ENCODE results near the gene RTCA.
"Not testable (repeated sequence)": the region's sequence is repeated elsewhere in the genome, so short reads cannot be mapped to it uniquely, and the experiment has no call there.

The RTCA gene

GRCh38 chr1:100306735-100307313 lies 40.8 kb downstream of the RTCA start:
- DNase-seq (ENCODE audit: low read depth, low spot score) = no peak

GRCh38 chr1:100308777-100309176 lies 42.8 kb downstream of the RTCA start:
- DNase-seq (ENCODE audit: low read depth, low spot score) = no peak

- no peak for DNase-seq (ENCODE audit: low read depth, low spot score)
Measured at GRCh38 chr1:100309863-100310262, 43.8 kb downstream of the RTCA start.

- no peak for DNase-seq (ENCODE audit: low read depth, low spot score)
Measured at GRCh38 chr1:100313382-100313781, 47.4 kb downstream of the RTCA start.

GRCh38 chr1:100316622-100317021 lies 50.6 kb downstream of the RTCA start:
- no peak for DNase-seq (ENCODE audit: low read depth, low spot score)

GRCh38 chr1:100320311-100321099 lies 54.5 kb downstream of the RTCA start:
- no peak for DNase-seq (ENCODE audit: low read depth, low spot score)

- no peak for DNase-seq (ENCODE audit: low read depth, low spot score)
Measured at GRCh38 chr1:100321100-100321493, 55.1 kb downstream of the RTCA start.

GRCh38 chr1:100321506-100321905 lies 55.5 kb downstream of the RTCA start:
- DNase-seq (ENCODE audit: low read depth, low spot score) = no peak

- no peak for DNase-seq (ENCODE audit: low read depth, low spot score)
Measured at GRCh38 chr1:100322436-100323211, 56.6 kb downstream of the RTCA start.

GRCh38 chr1:100323419-100324106 lies 57.5 kb downstream of the RTCA start:
- no peak for DNase-seq (ENCODE audit: low read depth, low spot score)

- DNase-seq (ENCODE audit: low read depth, low spot score) = no peak
Measured at GRCh38 chr1:100325415-100326324, 59.7 kb downstream of the RTCA start.

- not testable (repeated sequence) for DNase-seq (ENCODE audit: low read depth, low spot score)
Measured at GRCh38 chr1:100326325-100326670, 60.3 kb downstream of the RTCA start.

GRCh38 chr1:100328133-100328532 lies 62.1 kb downstream of the RTCA start:
- no peak for DNase-seq (ENCODE audit: low read depth, low spot score)

GRCh38 chr1:100331146-100331545 lies 65.1 kb downstream of the RTCA start:
- not testable (repeated sequence) for DNase-seq (ENCODE audit: low read depth, low spot score)

- DNase-seq (ENCODE audit: low read depth, low spot score) = no peak
Measured at GRCh38 chr1:100332331-100332730, 66.3 kb downstream of the RTCA start.

- DNase-seq (ENCODE audit: low read depth, low spot score) = no peak
Measured at GRCh38 chr1:100335436-100335835, 69.4 kb downstream of the RTCA start.

GRCh38 chr1:100337878-100338277 lies 71.9 kb downstream of the RTCA start:
- DNase-seq (ENCODE audit: low read depth, low spot score) = not testable (repeated sequence)

- DNase-seq (ENCODE audit: low read depth, low spot score) = not testable (repeated sequence)
Measured at GRCh38 chr1:100339735-100340134, 73.7 kb downstream of the RTCA start.

GRCh38 chr1:100340494-100340893 lies 74.5 kb downstream of the RTCA start:
- DNase-seq (ENCODE audit: low read depth, low spot score) = no peak

GRCh38 chr1:100342348-100342747 lies 76.3 kb downstream of the RTCA start:
- no peak for DNase-seq (ENCODE audit: low read depth, low spot score)
